ENCODE results near the gene RMND5A.
A peak's percentile ranks its signal among the peaks of the same experiment; 100 is the strongest.
"Not testable (repeated sequence)": the region's sequence is repeated elsewhere in the genome, so short reads cannot be mapped to it uniquely, and the experiment has no call there.

RMND5A gene

DNA sequence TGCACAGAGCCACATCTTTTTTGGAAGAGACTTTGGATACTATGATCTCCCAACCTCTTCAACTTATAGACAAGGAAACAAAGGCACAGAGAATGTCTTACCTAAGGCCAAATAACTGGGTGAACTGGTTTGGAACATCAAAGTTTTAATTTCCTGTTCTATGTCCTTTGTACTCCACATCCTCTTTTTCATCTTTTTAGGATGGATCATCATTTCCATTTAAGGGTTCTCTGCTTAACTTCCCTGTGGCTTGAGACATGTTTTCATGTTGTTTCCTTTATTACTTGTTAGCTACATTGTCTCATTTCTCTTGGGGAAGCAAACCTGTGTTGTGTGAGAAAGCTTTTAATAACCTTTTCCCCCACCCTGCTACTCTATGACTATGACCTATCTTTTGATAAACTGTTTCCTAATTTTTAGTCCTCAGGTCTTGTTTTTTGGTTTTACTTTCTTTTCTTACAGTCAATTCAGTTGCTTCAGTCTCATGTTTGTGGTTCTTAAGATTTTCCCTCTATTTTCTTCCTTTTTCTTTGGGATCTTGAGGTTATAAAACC lies 22.5 kb upstream of the RMND5A start:
- H3K4me3 ChIP-seq (replicated peaks; ENCODE audit: low read depth, low read length), result no peak overlapping the region
- no peak for DNase-seq (ENCODE audit: extremely low read depth, low read depth)
- TF ChIP-seq, protein P1, sequence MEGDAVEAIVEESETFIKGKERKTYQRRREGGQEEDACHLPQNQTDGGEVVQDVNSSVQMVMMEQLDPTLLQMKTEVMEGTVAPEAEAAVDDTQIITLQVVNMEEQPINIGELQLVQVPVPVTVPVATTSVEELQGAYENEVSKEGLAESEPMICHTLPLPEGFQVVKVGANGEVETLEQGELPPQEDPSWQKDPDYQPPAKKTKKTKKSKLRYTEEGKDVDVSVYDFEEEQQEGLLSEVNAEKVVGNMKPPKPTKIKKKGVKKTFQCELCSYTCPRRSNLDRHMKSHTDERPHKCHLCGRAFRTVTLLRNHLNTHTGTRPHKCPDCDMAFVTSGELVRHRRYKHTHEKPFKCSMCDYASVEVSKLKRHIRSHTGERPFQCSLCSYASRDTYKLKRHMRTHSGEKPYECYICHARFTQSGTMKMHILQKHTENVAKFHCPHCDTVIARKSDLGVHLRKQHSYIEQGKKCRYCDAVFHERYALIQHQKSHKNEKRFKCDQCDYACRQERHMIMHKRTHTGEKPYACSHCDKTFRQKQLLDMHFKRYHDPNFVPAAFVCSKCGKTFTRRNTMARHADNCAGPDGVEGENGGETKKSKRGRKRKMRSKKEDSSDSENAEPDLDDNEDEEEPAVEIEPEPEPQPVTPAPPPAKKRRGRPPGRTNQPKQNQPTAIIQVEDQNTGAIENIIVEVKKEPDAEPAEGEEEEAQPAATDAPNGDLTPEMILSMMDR (IDR thresholded peaks at IDR 0.05; ENCODE audit: low read depth, low read length, missing control alignments), result no peak

DNA sequence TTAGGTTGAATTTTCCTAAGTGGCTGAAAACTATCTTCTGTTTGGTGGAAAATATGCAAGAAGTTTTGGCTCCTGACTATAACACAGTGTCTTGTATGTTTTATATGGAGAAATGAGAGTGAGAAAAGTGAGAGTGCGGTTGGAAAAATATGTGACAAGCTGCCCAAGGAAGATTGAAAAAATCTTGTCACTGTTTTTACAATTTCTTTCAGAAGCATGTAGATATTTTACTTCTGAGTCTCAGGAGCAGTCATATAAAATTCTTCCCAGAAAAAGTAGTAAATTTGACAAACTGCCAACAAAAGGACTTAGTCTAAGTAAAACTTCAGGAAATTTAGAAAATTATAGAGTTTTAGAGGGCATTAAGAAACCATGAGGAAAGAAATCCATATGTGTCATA lies 19.4 kb upstream of the RMND5A start:
- DNase-seq (ENCODE audit: extremely low read depth, low read depth), result no peak
- TF ChIP-seq, protein P1 (IDR thresholded peaks at IDR 0.05; ENCODE audit: low read depth, low read length, missing control alignments), result no peak
- no peak overlapping the region for H3K4me3 ChIP-seq (replicated peaks; ENCODE audit: low read depth, low read length)

GRCh38 chr2:86703704-86704361 lies 16.3 kb upstream of the RMND5A start:
- peak; percentile 57 for DNase-seq (ENCODE audit: extremely low read depth, low read depth)
- TF ChIP-seq, protein P1 (IDR thresholded peaks at IDR 0.05; ENCODE audit: low read depth, low read length, missing control alignments), result no peak
- H3K4me3 ChIP-seq (replicated peaks; ENCODE audit: low read depth, low read length), result peak overlapping the region; percentile 20

DNA sequence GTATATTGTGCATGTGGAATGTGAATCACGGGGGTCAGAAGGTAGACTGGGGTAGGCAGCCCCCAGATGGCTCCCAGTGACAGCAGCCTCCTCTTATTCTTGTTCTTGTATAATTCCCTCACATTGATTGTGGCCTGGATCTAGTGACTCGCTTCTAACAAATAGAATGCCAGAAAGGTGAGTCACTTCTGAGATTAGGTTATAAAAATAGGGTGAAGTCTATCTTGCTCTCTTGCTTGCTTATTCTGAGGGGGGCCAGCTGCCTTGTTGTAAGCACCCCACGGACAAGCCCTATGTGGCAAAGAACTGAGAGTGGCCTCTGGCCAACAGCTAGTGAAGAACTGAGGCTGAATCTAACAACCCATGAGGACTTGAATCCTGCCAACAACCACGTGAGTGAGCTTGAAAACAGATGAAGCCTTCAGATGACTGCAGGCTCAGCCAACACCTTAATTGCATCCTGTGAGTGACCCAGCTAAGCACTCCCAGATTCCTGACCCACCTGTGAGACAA lies 15.6 kb upstream of the RMND5A start:
- H3K4me3 ChIP-seq (replicated peaks; ENCODE audit: low read depth, low read length), result no peak overlapping the region
- peak; percentile 37 for DNase-seq (ENCODE audit: extremely low read depth, low read depth)
- TF ChIP-seq, protein P1 (IDR thresholded peaks at IDR 0.05; ENCODE audit: low read depth, low read length, missing control alignments), result no peak

DNA sequence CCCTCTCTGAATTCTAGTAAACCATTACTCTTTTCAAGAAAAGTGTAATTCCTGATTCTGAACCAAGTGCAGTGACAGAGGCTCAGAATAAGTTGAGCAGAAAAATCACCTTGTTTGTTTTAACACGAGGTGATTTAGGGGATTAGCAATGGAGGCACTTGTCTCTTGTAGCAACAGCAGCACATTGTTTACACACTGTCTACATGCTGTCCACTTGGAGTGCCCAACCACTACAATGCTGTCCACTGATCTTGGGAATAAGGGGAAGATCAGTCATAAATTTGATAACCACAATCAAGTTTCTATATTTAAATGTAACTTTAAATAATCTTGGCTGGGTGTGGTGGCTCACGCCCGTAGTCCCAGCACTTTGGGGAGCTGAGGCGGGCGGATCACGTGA lies 13.9 kb upstream of the RMND5A start:
- TF ChIP-seq, protein P1 (IDR thresholded peaks at IDR 0.05; ENCODE audit: low read depth, low read length, missing control alignments), result no peak
- H3K4me3 ChIP-seq (replicated peaks; ENCODE audit: low read depth, low read length), result no peak overlapping the region
- no peak for DNase-seq (ENCODE audit: extremely low read depth, low read depth)

- TF ChIP-seq, protein P1 (IDR thresholded peaks at IDR 0.05; ENCODE audit: low read depth, low read length, missing control alignments), result no peak
- no peak for DNase-seq (ENCODE audit: extremely low read depth, low read depth)
- no peak overlapping the region for H3K4me3 ChIP-seq (replicated peaks; ENCODE audit: low read depth, low read length)
Observed at GRCh38 chr2:86706935-86707334, 13.2 kb upstream of the RMND5A start.

- H3K4me3 ChIP-seq (replicated peaks; ENCODE audit: low read depth, low read length); DNase-seq (ENCODE audit: extremely low read depth, low read depth): not testable (repeated sequence)
Observed at GRCh38 chr2:86708126-86708525, 12.0 kb upstream of the RMND5A start.

DNA sequence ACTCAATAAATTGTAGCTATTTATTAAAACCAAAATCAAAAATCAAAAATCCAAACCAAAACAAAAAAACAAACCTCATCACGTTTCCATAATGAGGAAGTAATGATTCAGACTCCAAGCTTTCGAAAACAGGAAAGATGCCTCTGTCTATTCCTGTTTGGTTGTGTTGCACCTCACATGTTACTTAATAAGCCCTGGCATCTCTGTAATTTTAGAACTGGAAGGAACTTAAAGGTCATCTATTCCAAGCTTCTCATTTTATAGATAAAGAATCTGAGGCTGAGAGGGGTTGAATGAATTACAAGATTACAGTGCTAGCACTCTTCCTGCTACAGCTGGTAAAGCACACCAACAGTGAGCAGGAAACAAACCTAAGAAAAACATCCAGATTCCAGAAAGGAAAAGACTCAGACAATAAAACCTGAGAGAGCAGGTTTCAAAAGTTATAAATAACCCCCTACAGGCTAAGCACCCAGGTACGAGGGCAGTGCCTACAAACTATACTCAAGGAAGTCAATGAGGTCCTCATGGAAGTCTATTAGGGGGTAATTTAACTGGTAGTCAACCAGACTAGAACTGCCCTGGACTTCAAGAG lies 5.4 kb upstream of the RMND5A start:
- H3K4me3 ChIP-seq (replicated peaks; ENCODE audit: low read depth, low read length); DNase-seq (ENCODE audit: extremely low read depth, low read depth): not testable (repeated sequence)

GRCh38 chr2:86719263-86719636 lies 841 bp upstream of the RMND5A start:
- peak overlapping the region; percentile 54 for H3K4me3 ChIP-seq (replicated peaks; ENCODE audit: low read depth, low read length)
- DNase-seq (ENCODE audit: extremely low read depth, low read depth), result not testable (repeated sequence)

DNA sequence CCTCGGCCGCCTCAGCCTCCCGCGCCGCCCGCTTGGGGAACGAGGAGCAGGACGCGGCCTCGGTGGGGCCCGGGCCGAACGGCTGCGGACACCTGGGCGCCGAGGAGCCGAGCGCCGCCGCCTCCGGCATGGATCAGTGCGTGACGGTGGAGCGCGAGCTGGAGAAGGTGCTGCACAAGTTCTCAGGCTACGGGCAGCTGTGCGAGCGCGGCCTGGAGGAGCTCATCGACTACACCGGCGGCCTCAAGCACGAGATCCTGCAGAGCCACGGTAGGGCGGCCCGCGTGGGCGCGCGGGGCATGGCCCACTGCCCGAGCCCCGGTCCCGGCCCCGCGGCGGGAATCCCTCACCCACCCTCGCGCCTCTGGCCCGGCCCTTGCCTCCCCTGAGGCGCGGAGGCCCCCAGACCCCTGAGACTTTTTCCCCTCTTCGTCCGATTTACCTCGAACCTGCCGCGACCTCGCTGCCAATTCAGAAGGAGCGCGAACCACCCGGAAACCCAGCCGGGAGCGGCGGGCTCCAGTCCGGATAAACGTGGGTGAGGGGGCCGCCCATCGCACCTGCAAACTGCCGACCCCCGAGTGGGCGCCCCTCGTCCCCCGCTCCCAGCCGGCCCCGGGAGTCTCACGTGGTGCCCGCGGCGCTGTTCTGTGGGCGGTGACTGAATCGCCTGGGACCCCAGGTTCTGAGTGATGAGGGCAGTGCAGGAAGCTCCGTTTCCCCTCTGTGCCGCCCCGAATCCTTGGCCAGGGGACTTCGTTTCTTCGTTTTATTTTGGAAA lies 639 bp downstream of the RMND5A start:
- peak overlapping the region; percentile 54 for H3K4me3 ChIP-seq (replicated peaks; ENCODE audit: low read depth, low read length)
- not testable (repeated sequence) for DNase-seq (ENCODE audit: extremely low read depth, low read depth)

Data from HFF-Myc (cell line).